ENCODE results near the gene SH2D3A.

The SH2D3A gene

DNA sequence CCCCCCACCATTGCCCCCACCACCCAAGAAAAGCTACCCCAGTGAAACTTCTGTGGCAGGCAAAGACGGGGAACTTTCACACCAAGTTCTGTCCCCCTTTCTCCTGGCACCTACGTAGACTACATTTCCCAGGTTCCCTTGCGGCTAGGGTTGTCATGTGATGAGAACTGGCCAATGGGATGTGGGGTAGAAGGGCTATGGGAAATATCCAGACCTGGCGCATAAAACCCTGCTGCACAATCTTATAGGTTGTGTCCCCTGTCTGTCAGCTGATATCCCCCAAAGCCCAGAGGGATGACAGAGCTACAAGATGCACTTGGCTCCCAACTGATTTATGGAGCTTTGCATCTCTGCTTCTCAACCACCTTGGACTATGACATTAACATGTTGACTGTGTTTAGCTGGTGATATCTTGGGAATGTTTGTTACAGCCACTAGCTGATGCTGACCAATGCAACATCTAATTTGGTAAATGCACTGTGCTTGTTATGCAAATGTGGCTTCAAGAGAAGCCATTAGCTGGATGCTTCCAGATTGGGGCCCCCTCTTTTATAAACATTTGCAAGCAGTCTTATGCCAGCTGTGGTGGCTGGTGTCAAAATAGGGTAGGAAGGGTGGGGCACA is 6.1 kb downstream of the SH2D3A start:
- Histone ChIP-seq H2AFZ (ENCODE audit: low read length) (no peak overlapping the region), H3K9me3 (replicated peaks; ENCODE audit: insufficient read depth, low read length) (no peaks in the 10 kb centered on the region), H3K36me3 (replicated peaks; ENCODE audit: insufficient read depth, low read length) (no peaks in the 10 kb centered on the region; the same call in 1 of the 2 replicates), H3K9ac (ENCODE audit: low read length) (no peak overlapping the region), H3F3A (ENCODE audit: insufficient read depth, low read length) (peaks cover 1% of the 10 kb centered on the region; the same call in 1 of the 2 replicates), H3K79me2 (ENCODE audit: low read length) (peaks cover 47% of the 10 kb centered on the region), H3K27ac (ENCODE audit: low read length) (no peak overlapping the region), H3K9me2 (replicated peaks; ENCODE audit: insufficient read depth, low read length) (no peaks in the 10 kb centered on the region), H3K27me3 (replicated peaks; ENCODE audit: insufficient read depth, low read length) (no peaks in the 10 kb centered on the region), H3K4me3 (ENCODE audit: low read length) (no peak overlapping the region), H3K4me2 (ENCODE audit: low read depth, low read length) (no peak overlapping the region), H3K4me1 (ENCODE audit: low read length) (peaks cover 6% of the 10 kb centered on the region), H4K20me1 (ENCODE audit: insufficient read depth, low read length) (no peaks in the 10 kb centered on the region)
- peak; percentile 14 for DNase-seq
- TF ChIP-seq, protein P1, sequence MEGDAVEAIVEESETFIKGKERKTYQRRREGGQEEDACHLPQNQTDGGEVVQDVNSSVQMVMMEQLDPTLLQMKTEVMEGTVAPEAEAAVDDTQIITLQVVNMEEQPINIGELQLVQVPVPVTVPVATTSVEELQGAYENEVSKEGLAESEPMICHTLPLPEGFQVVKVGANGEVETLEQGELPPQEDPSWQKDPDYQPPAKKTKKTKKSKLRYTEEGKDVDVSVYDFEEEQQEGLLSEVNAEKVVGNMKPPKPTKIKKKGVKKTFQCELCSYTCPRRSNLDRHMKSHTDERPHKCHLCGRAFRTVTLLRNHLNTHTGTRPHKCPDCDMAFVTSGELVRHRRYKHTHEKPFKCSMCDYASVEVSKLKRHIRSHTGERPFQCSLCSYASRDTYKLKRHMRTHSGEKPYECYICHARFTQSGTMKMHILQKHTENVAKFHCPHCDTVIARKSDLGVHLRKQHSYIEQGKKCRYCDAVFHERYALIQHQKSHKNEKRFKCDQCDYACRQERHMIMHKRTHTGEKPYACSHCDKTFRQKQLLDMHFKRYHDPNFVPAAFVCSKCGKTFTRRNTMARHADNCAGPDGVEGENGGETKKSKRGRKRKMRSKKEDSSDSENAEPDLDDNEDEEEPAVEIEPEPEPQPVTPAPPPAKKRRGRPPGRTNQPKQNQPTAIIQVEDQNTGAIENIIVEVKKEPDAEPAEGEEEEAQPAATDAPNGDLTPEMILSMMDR (IDR thresholded peaks at IDR 0.05; ENCODE audit: low read length): no peak
- no peak for TF ChIP-seq EZH2phosphoT487 (IDR thresholded peaks at IDR 0.05; ENCODE audit: low read length)
- TF ChIP-seq EZH2 (optimal IDR thresholded peaks at IDR 0.05; ENCODE audit: low read depth, low read length): no peak

DNA sequence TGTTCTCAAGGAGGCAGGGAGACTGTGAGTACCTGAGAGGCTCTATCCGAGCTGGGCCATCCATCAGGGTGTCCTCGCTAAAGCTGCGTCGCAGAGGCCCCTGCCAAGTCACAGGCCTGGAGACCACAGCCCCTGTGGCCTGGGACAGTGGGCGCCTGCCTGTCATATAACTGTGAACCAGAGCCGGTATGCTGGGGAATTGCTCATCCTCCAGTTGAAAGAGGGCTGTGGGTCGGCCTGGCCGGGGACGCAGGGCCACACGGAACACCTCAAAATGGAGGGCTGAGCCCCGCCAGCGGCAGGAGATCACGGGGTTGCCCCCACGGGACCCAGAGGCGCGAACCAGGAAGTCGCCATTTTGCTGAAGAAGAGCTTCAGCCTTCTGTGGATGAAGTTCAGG is 6.6 kb downstream of the SH2D3A start:
- DNase-seq: no peak
- peaks cover under 1% of the 10 kb centered on the region; the same call in 1 of the 2 replicates for H3K4me1 ChIP-seq (ENCODE audit: low read length)
- H3K36me3 ChIP-seq (replicated peaks; ENCODE audit: insufficient read depth, low read length): no peaks in the 10 kb centered on the region; the same call in 1 of the 2 replicates
- no peaks in the 10 kb centered on the region for H3K9me2 ChIP-seq (replicated peaks; ENCODE audit: insufficient read depth, low read length)
- H4K20me1 ChIP-seq (ENCODE audit: insufficient read depth, low read length): no peaks in the 10 kb centered on the region
- no peak overlapping the region for H3K27ac ChIP-seq (ENCODE audit: low read length)
- H3K4me3 ChIP-seq (ENCODE audit: low read length): no peak overlapping the region
- no peaks in the 10 kb centered on the region; the same call in 1 of the 2 replicates for H3F3A ChIP-seq (ENCODE audit: insufficient read depth, low read length)
- no peaks in the 10 kb centered on the region for H3K9me3 ChIP-seq (replicated peaks; ENCODE audit: insufficient read depth, low read length)
- no peak overlapping the region for H2AFZ ChIP-seq (ENCODE audit: low read length)
- peaks cover 43% of the 10 kb centered on the region for H3K79me2 ChIP-seq (ENCODE audit: low read length)
- TF ChIP-seq, protein P1 (IDR thresholded peaks at IDR 0.05; ENCODE audit: low read length): no peak
- TF ChIP-seq EZH2phosphoT487 (IDR thresholded peaks at IDR 0.05; ENCODE audit: low read length) (no peak), EZH2 (optimal IDR thresholded peaks at IDR 0.05; ENCODE audit: low read depth, low read length) (no peak)
- H3K4me2 ChIP-seq (ENCODE audit: low read depth, low read length): no peak overlapping the region
- no peaks in the 10 kb centered on the region for H3K27me3 ChIP-seq (replicated peaks; ENCODE audit: insufficient read depth, low read length)
- H3K9ac ChIP-seq (ENCODE audit: low read length): no peak overlapping the region

DNA sequence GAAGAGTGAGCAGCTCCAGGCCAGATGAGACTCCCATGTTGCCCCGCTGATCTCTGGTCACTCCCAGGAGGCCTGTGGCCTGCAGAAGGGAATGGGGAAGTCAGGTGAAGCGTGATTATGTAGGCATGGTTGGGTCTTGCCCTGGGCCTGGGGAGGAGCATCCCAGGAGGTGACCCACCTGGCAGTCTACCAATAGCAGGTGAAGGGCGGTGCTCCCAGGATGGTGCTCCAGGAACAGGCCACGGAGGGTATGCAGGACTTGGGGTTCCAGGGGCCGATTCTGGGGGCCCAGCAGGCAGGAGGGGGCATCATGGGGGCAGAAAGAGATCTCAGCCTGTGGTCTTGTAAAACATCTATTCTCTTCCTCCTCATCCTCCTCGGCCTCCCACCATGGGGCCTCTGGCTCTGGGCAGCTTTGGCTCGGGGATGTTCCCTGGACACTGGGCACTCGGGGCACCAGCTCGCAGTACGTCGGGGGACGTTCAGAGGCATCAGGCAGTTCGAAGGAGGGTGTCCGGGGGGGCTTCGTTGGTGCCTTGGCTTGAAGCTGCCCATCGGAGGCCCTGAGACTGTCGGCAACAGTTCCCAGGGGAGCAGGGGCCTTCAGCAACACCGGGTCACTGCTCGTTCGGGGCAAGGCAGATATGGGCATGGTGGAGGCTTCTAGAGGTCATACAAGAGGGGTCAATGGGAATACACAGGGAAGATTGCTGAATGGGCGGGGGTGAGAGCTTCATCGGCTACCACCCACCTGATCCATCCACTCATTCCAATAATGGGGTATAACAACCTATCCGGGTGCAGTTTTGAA is 12.4 kb downstream of the SH2D3A start:
- H3K27ac ChIP-seq (ENCODE audit: low read length): no peak overlapping the region
- H3K9me2 ChIP-seq (replicated peaks; ENCODE audit: insufficient read depth, low read length): no peaks in the 10 kb centered on the region
- peaks cover 10% of the 10 kb centered on the region; the same call in 1 of the 2 replicates for H3F3A ChIP-seq (ENCODE audit: insufficient read depth, low read length)
- H3K79me2 ChIP-seq (ENCODE audit: low read length): peaks cover 5% of the 10 kb centered on the region; the same call in 1 of the 2 replicates
- no peaks in the 10 kb centered on the region for H3K27me3 ChIP-seq (replicated peaks; ENCODE audit: insufficient read depth, low read length)
- no peaks in the 10 kb centered on the region for H3K9me3 ChIP-seq (replicated peaks; ENCODE audit: insufficient read depth, low read length)
- H3K4me3 ChIP-seq (ENCODE audit: low read length): no peak overlapping the region
- H3K36me3 ChIP-seq (replicated peaks; ENCODE audit: insufficient read depth, low read length): peaks cover 20% of the 10 kb centered on the region
- H3K4me1 ChIP-seq (ENCODE audit: low read length): no peaks in the 10 kb centered on the region
- no peak for DNase-seq
- TF ChIP-seq, protein P1 (IDR thresholded peaks at IDR 0.05; ENCODE audit: low read length): no peak
- no peak for TF ChIP-seq EZH2phosphoT487 (IDR thresholded peaks at IDR 0.05; ENCODE audit: low read length)
- TF ChIP-seq EZH2 (optimal IDR thresholded peaks at IDR 0.05; ENCODE audit: low read depth, low read length): no peak
- no peak overlapping the region for H2AFZ ChIP-seq (ENCODE audit: low read length)
- H3K4me2 ChIP-seq (ENCODE audit: low read depth, low read length): no peak overlapping the region
- no peak overlapping the region for H3K9ac ChIP-seq (ENCODE audit: low read length)
- no peaks in the 10 kb centered on the region for H4K20me1 ChIP-seq (ENCODE audit: insufficient read depth, low read length)
